ENCODE measurements around the gene P2RX1.

P2RX1 gene

DNA sequence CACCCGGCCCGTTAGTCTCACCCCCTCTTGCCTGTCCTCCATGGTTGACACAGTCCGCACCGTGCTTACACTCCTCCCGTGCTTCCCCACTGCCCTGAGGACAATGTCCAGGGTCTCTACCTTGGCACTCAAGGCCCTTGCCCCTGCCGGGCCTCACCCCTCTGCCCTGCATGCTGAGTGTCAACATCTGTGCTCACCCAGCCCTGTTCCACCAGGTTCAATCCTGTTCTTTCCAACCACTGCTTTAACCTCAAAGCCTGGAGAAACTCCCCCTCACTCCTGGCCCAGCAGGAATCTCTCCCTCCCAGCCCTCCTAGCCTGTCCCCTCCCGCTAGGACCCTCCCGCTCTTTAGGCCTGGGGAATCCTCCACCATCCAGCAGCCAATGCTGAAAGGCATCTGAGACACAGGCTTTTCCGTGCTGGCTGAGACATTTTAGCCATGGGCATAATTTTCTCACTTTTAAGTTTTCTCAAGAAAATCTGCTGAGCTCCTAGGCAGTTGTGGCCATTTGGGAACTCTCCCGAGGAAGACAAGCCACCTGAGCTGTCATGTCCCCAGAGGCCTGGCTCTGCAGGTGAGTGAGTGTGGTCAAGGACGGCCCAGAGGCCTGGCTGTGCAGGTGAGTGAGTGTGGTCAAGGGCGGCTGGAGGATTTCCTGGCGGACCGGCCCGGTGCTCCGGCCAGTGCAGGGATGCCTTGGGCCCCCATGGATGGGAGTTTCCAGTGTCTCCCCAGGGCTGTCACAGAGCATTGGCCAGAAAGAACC is 10.8 kb upstream of the P2RX1 start:
- DNase-seq (ENCODE audit: low read depth in 1 of 2, low spot score in 1 of 2): no peak
- in situ Hi-C loops (cut with HindIII; ENCODE audit: low pct_unique_long_range_greater_than_20kb, low sequenced_read_pairs): no loop called here
- TF ChIP-seq JUND (IDR thresholded peaks at IDR 0.05; ENCODE audit: low read depth): no peak

DNA sequence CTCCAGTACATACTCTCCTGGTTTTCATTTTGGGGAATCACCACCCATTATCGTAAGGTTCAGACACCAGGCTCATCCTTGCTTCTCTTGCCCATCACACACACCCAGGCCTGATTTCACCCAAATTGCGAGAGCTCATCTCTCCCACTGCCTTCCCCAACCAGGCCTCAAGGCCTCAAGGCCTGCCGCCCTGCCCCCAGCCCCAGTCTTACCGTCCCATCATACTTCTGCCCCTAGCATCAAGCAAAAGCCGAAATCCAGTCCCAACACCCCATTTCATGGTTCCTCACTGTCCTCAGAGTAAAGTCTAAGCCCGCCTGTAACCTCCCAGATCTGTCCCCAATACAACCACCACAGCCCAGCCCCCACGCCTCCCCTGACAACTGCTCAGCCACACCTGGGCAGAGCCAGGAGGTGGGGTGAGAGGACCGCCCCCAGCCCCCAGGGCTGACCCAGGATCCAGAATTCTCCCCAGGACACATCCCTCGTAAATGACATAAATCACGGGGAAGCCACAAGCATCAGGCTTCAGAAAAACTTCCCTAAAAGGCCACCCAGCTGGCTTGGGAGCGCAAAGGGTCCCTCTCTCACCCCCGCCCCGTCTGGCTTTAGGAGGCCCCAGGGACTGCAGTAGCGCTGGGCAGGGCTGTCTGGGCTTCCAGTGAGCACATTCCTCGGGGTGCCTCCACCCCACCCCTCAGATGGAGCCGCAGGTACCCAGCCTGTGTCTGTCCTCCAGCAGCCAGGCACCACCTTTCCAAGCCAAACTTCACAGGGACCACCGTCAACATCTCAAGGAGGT is 9.6 kb upstream of the P2RX1 start:
- in situ Hi-C loops (cut with HindIII; ENCODE audit: low pct_unique_long_range_greater_than_20kb, low sequenced_read_pairs): no loop called here
- TF ChIP-seq JUND (IDR thresholded peaks at IDR 0.05; ENCODE audit: low read depth): no peak
- no peak for DNase-seq (ENCODE audit: low read depth in 1 of 2, low spot score in 1 of 2)

- no peak for DNase-seq (ENCODE audit: low read depth in 1 of 2, low spot score in 1 of 2)
- in situ Hi-C loops (cut with HindIII; ENCODE audit: low pct_unique_long_range_greater_than_20kb, low sequenced_read_pairs): no loop called here
- TF ChIP-seq JUND (IDR thresholded peaks at IDR 0.05; ENCODE audit: low read depth): no peak
Observed at GRCh38 chr17:3924512-3925350, 8.5 kb upstream of the P2RX1 start.

DNA sequence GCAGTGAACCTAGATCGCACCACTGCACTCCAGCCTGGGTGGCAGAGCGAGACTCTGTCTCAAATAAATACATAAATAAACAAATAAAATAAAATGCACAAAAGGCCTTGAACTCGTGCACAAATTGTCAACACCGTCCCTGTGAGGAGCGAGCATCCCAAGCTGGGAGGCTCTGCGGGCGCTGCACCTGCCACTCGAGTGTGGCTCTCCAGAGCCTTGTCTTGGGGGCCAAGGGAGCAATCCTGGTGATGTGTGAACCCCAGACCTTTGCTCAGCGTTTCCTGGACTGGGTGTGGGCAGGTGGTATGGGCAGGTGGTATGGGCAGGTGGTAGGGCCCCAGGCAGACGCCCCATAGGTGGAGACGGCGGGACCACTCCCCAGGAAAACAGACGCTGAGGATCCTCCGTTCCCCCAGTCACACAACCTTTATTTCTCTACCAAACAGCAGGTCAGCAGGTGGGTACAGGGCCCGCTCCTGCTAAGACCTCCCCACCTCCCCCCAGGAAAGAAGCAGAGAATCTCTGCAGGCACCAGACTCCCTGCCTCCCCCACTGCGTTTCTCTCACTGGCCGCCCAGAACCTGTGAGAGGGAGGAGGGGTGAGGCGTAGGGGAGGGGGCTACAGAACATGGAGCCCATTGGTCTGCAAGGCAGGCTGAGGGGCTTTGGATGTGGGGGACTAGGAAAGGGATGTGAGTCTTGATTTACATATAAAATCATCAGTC is 7.4 kb upstream of the P2RX1 start:
- in situ Hi-C loops (cut with HindIII; ENCODE audit: low pct_unique_long_range_greater_than_20kb, low sequenced_read_pairs): no loop called here
- no peak for DNase-seq (ENCODE audit: low read depth in 1 of 2, low spot score in 1 of 2)
- TF ChIP-seq JUND (IDR thresholded peaks at IDR 0.05; ENCODE audit: low read depth): no peak

DNA sequence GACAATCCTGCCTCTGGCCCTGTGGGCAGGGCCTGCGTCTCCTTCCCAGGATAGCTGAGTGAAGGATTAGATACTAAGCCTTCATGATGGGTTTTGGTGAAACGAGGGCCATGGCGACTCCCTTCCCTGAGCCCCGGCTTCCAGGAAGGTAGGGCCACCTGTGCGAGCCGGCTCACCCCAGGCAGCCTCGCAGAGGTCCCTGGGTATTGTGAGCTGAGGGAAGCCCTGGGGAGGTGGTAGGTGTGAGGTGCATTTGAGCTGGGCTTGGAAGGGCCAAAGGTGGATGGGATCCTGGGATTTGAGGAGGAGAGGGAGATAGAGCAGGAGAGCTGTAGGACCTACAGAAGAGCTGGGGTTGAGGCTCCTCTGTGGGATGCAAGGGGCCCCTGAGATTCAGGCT is 6.5 kb upstream of the P2RX1 start:
- in situ Hi-C loops (cut with HindIII; ENCODE audit: low pct_unique_long_range_greater_than_20kb, low sequenced_read_pairs): no loop called here
- no peak for TF ChIP-seq JUND (IDR thresholded peaks at IDR 0.05; ENCODE audit: low read depth)
- no peak for DNase-seq (ENCODE audit: low read depth in 1 of 2, low spot score in 1 of 2)

DNA sequence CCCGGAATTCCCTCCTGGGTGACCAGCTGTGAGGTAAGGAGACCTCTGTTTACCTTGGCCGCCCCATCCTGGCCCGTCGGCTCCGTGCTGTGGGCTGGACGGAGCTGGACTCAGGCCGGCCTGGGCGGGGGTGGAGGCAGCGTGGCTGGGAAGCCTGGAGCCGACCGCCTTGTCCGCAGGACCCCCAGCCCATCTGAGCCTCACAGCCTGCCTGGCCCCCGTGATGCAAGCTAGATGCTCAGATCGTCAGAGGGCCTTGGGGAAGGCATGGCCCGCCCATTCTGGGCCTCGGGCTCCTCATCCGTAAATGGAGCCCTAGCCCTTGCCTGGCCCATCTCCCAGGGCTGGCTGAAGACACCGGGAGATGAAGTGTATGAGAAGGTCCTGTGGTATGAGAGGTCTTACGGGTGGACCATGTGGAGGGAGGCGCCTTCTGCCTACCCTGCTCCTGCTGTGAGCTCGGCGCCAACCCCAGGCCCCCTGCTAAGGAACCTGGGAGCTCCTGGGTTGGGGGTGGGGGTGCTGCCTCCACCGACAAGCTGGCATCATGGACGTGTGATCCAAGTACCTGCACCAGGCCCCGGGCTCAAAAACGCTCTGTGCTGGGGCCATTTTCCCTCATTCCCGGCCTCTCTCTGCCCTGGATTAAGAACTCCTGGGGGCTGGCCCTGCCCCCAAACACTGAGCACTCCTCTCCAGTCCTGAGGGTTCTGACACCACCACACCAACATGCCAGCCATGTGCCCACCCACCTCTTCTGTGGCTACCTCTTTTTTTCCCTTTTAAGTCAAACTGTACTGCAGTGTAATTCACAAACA is 5.4 kb upstream of the P2RX1 start:
- no peak for DNase-seq (ENCODE audit: low read depth in 1 of 2, low spot score in 1 of 2)
- TF ChIP-seq JUND (IDR thresholded peaks at IDR 0.05; ENCODE audit: low read depth): no peak
- in situ Hi-C loops (cut with HindIII; ENCODE audit: low pct_unique_long_range_greater_than_20kb, low sequenced_read_pairs): no loop called here

- TF ChIP-seq JUND (IDR thresholded peaks at IDR 0.05; ENCODE audit: low read depth): no peak
- in situ Hi-C loops (cut with HindIII; ENCODE audit: low pct_unique_long_range_greater_than_20kb, low sequenced_read_pairs): no loop called here
- DNase-seq (ENCODE audit: low read depth in 1 of 2, low spot score in 1 of 2): no peak
Observed at GRCh38 chr17:3921006-3921405, 4.7 kb upstream of the P2RX1 start.

DNA sequence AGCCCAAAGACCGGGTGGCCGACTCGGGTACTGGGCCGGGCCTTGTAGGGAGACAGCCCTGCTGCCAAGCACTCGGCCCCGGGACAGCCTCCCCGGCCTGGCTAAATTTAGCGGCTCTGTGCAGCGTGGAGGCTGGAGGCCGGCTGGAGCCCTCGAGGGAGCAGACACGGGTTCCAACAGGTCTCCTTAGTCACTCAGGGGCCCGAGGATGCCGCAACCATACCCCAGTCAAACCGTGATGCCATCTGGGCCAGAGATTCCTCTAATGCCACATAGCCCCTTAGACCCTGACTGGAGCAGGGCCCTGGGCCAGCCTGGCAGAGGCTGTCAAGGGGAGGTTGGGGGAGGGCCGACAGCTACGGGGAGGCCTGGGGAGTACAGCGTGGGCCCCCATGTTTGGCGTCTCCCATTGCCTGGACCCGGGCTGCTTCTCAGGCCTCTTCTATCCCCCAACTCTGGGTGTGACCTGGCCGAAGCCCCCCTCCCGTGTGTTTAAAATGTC is 2.9 kb upstream of the P2RX1 start:
- in situ Hi-C loops (cut with HindIII; ENCODE audit: low pct_unique_long_range_greater_than_20kb, low sequenced_read_pairs): no loop called here
- no peak for TF ChIP-seq JUND (IDR thresholded peaks at IDR 0.05; ENCODE audit: low read depth)
- DNase-seq (ENCODE audit: low read depth in 1 of 2, low spot score in 1 of 2): no peak

DNA sequence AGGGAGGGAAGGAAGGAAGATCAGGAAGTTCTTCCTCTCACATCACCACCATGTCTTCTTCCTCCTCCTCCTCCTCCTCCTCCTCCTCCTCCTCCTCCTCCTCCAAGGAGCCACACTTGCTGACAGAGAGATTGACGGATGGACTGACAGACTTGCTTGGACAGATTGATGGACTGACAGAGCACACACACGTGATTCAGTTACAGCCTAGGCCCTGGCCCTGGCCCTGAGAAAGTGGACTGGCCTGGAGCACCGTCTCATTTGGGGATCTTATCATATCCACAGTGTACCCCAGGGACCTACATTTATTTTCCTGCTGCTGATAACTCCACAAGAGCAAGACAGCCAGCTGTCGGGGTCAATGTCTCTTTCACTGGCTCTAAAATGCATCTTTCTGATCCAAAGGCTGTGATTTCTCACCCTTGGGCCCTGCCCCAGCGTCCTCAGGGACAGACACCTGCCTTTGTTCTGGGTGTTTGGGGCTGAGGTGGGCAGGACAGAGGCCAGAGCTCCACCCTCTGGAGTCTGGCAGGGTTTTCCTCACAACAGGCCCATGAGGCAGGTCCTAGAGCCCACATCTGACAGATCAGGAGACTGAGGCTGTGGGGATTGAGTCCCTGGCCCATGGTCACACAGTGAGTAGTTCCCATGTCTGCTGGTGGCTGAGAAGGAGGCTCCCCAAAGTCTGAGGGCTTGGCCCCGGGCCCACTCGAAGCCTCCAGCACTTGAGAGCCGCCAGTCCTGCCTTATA is 2.3 kb upstream of the P2RX1 start:
- in situ Hi-C loops (cut with HindIII; ENCODE audit: low pct_unique_long_range_greater_than_20kb, low sequenced_read_pairs): no loop called here
- DNase-seq (ENCODE audit: low read depth in 1 of 2, low spot score in 1 of 2): no peak
- TF ChIP-seq JUND (IDR thresholded peaks at IDR 0.05; ENCODE audit: low read depth): no peak

- DNase-seq (ENCODE audit: low read depth in 1 of 2, low spot score in 1 of 2): no peak
- no peak for TF ChIP-seq JUND (IDR thresholded peaks at IDR 0.05; ENCODE audit: low read depth)
- in situ Hi-C loops (cut with HindIII; ENCODE audit: low pct_unique_long_range_greater_than_20kb, low sequenced_read_pairs): no loop called here
Observed at GRCh38 chr17:3917391-3917931, 1.2 kb upstream of the P2RX1 start.

All from T47D (cell line).